Heart left ventricle (tissue), 16 donors: Measurements from ENCODE around the gene MRPS9. TPM values are rescaled to one million over a fixed set of nuclear protein-coding genes. Genes with fewer than 3 reads are reported as not detected.

ENCODE experiments used
- ATAC-seq, 4 donors: fragments of 200-7000 bp; cut with Tn5 transposase; one replicate each; pipeline ENCODE4 v1.9.1; 2020 to 2022; ENCODE audit warnings: moderate library complexity in 4 of 4, mild to moderate bottlenecking in 3 of 4, moderate number of reproducible peaks in 1 of 4
- DNase-seq, 5 donors: peaks; one replicate each; pipeline ENCODE4 v3.0.0-alpha.2; 2020
- H3K27ac ChIP-seq, 12 donors: fragments of 200-600 bp; sonication (generic) in 4 of 12; one replicate each; pipeline versions ENCODE4 v1.5.0 to v1.8.0; 2016 to 2022; ENCODE audit warnings: mild to moderate bottlenecking in 2 of 12
- H3K27me3 ChIP-seq, 9 donors: fragments of 200-600 bp; sonication (generic) in 2 of 9; one replicate each; pipeline versions ENCODE4 v1.5.1 to v1.8.0; 2016 to 2022; ENCODE audit warnings: mild to moderate bottlenecking in 3 of 9
- H3K36me3 ChIP-seq, 9 donors: fragments of 200-600 bp; sonication (generic) in 2 of 9; one replicate each; pipeline versions ENCODE4 v1.5.0 to v1.8.0; 2018 to 2022; ENCODE audit warnings: mild to moderate bottlenecking in 2 of 9
- H3K4me1 ChIP-seq, 12 donors: fragments of 200-600 bp; sonication (generic) in 4 of 12; one replicate each; pipeline versions ENCODE4 v1.5.0 to v1.8.0; 2016 to 2022; ENCODE audit warnings: mild to moderate bottlenecking in 3 of 12
- H3K4me3 ChIP-seq, 12 donors: fragments of 200-600 bp; sonication (generic) in 4 of 12; one replicate each; pipeline versions ENCODE4 v1.5.0 to v1.8.0; 2017 to 2022; ENCODE audit warnings: mild to moderate bottlenecking in 9 of 12, moderate library complexity in 4 of 12
- H3K9me3 ChIP-seq, 12 donors: fragments of 200-600 bp; sonication (generic) in 4 of 12; one replicate each; pipeline versions ENCODE4 v1.5.0 to v1.8.0; 2016 to 2022; ENCODE audit warnings: mild to moderate bottlenecking in 1 of 12
- POLR2A ChIP-seq, 2 donors: fragments of 450-650 bp; IDR thresholded peaks; one replicate each; pipeline ENCODE4 v1.6.1; 2017; ENCODE audit warnings: antibody characterized with exemption in 2 of 2, mild to moderate bottlenecking in 2 of 2, moderate library complexity in 2 of 2
- WGBS, 4 donors: extraction: QIAGEN DNeasy Blood & Tissue Kit in 2 of 4; methylation state at CpG; one replicate each; pipeline versions ENCODE4 v1.1.5 to v1.1.7; 2013 to 2018; 5-methylcytosine and 5-hydroxymethylcytosine counted together
- intact Hi-C, 10 donors: fragments of 100-400 bp; cut with DNase I; formaldehyde crosslinking; loops; one replicate each; pipeline versions ENCODE4 v1.11.1 to v1.14.2; 2022
- polyA plus RNA-seq, 2 donors: library from polyadenylated mRNA; stranded (reverse); fragments of 200-250 nt; gene quantifications; one replicate each; pipeline ENCODE4 v1.2.3, GENCODE V29; 2013
- total RNA-seq, 9 donors: library from RNA; depleted of rRNA in 2 of 9; stranded (reverse); fragments of >200 nt in 2 of 9; fragmentation: NEBNext Ultra II Directional in 3 of 9; extraction: Animal tissue kit (Norgen Biotek cat#: 25700) in 3 of 9; gene quantifications; one replicate each; pipeline versions ENCODE4 v1.1.0 to v1.2.4, GENCODE V29; 2016 to 2023
- TF ChIP-seq, protein P1 (sequence below), 12 donors: fragments of 200-600 bp; sonication (generic) in 4 of 12; IDR thresholded peaks; one replicate each; pipeline versions ENCODE4 v1.5.0 to v1.8.0; 2018 to 2022; ENCODE audit warnings: antibody characterized with exemption in 12 of 12, mild to moderate bottlenecking in 5 of 12
- donor health status: ischemic (EF 13 %, LVEDD 7.1; RV severe dilation, severe dysfunction).
- donor health status: healthy with polysubstance abuse.
- donor health status: DM: no; HTN: yes; CAD: no.
- donor health status: DM: no; HTN: no; CAD: no.
- donor health status: ischemic (EF 25% LVEDD 6.9; RV normal size, moderate dysfunction).
- donor health status: ischemic (EF 25% LVEDD 5.7; RV mildly dilated, moderate dysfunction).
- donor health status: healthy.
- donor health status: DM: yes; HTN: yes; CAD: no.
- donor health status: ischemic (EF 35%, LVEDD 5.7; RV mildly dilated, moderate dysfunction).
- donor health status: nonischemic (EF 11% LVEDD 7.7; RV severe dilation, severe dysfunction).
- donor health status: DM: yes; HTN: yes; CAD: no.
- donor health status: PGD.
- donor health status: ischemic (EF 29% LVEDD 5.4; RV normal size, mild dysfunction).
- donor health status: nonischemic (EF 23%, LVEDD 6.1; RV moderate dilation, normal function).

The MRPS9 gene
- total and polyA plus RNA-seq, 11 donors, result 37.6 to 92.8 (median 63.9) TPM

DNA sequence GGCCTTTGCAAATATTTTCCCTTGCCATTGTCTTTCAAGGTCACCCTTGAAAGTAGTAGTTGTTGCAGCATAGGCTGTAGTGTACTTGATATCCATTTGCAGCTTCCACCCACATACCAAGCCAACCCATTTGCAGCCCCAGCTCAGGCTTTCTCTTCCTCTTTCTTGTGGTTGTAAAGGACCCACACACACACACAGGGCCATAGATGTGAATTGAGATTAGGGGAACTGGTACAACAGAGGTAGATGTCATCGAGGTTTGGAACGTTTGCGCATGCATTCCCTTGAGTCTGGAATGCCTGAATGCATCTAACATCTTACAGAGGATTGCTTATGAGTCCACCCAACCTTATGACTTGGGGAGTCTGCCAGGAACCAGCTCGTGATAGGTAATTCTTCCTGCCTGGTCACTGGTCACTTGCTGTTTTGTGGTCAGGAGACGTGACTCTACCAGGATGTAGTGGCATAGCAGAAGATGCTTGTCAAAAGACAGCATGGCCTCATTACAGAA, 91.9 kb downstream of the MRPS9 start:
- no peaks in the 10 kb centered on the region for H3K36me3 ChIP-seq
- ATAC-seq, result no peak
- no peaks in the 10 kb centered on the region for H3K9me3 ChIP-seq
- H3K4me3 ChIP-seq, result no peak overlapping the region
- peaks cover 0 to 13% (median 0%) of the 10 kb centered on the region in 9 donors for H3K27me3 ChIP-seq
- H3K4me1 ChIP-seq, result no peaks in the 10 kb centered on the region
- DNase-seq, result no peak
- 81 to 93% (median 84%) methylated on average over 5 of the region's 5 CpGs for WGBS, 4 donors
- no peak overlapping the region for H3K27ac ChIP-seq
- TF ChIP-seq, protein P1, sequence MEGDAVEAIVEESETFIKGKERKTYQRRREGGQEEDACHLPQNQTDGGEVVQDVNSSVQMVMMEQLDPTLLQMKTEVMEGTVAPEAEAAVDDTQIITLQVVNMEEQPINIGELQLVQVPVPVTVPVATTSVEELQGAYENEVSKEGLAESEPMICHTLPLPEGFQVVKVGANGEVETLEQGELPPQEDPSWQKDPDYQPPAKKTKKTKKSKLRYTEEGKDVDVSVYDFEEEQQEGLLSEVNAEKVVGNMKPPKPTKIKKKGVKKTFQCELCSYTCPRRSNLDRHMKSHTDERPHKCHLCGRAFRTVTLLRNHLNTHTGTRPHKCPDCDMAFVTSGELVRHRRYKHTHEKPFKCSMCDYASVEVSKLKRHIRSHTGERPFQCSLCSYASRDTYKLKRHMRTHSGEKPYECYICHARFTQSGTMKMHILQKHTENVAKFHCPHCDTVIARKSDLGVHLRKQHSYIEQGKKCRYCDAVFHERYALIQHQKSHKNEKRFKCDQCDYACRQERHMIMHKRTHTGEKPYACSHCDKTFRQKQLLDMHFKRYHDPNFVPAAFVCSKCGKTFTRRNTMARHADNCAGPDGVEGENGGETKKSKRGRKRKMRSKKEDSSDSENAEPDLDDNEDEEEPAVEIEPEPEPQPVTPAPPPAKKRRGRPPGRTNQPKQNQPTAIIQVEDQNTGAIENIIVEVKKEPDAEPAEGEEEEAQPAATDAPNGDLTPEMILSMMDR (IDR thresholded peaks at IDR 0.05), result no peak
- TF ChIP-seq POLR2A (IDR thresholded peaks at IDR 0.05), result no peak
- intact Hi-C loops, result loop anchor here in 1 of 10 donors (2.0 kb wide), 1 partner anchor 21 kb away; no protein-coding TSS in a partner anchor

DNA sequence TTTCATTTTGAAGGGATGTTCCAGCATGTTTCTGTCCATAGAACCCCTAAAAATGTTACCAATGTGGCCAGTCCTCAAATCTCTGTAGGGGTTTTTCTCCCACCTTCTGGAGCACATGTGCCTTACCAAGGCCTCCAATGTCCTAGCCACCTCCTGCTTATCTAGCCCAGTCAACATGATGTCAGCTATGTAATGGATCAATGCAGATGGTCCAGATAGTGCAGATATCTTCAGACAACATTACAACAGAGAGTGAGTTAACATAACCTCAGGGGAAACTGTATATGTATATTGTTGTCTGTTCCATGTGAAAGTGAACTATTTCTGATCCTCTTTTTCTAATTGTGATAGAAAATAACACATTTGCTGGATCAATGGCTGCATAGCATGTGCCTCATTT, 92.7 kb downstream of the MRPS9 start:
- intact Hi-C loops, result no loop called here
- Histone ChIP-seq H3K9me3 (no peaks in the 10 kb centered on the region), H3K36me3 (no peaks in the 10 kb centered on the region), H3K4me3 (no peak overlapping the region), H3K27ac (no peak overlapping the region), H3K27me3 (peaks cover 0 to 12% (median 0%) of the 10 kb centered on the region in 9 donors), H3K4me1 (no peaks in the 10 kb centered on the region)
- TF ChIP-seq, protein P1 (IDR thresholded peaks at IDR 0.05), result no peak
- no peak for TF ChIP-seq POLR2A (IDR thresholded peaks at IDR 0.05)
- DNase-seq (no peak), ATAC-seq (no peak)

DNA sequence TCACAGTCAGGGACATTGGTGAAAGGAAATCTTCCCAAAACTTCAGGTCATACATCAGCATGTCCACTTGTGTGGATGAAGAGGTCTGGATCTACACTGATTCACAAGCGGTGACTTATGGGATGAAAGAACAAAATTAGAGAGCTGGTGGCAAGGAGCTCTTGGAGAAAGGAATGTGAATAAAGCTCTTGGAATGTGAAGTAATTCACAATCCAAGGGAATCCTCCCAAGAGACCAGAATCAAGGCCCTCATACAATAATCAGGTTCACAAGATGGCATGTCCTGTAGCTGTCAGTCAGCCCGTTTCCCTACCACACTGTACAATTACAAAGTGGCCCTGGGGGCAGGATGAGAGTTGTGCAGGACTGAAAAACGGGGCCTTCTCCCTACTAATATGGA, 96.2 kb downstream of the MRPS9 start:
- no peak for TF ChIP-seq POLR2A (IDR thresholded peaks at IDR 0.05)
- TF ChIP-seq, protein P1 (IDR thresholded peaks at IDR 0.05), result no peak
- intact Hi-C loops, result no loop called here
- DNase-seq (no peak), ATAC-seq (no peak)
- Histone ChIP-seq H3K4me1 (no peaks in the 10 kb centered on the region), H3K9me3 (no peaks in the 10 kb centered on the region), H3K36me3 (no peaks in the 10 kb centered on the region), H3K27ac (no peak overlapping the region), H3K4me3 (no peak overlapping the region), H3K27me3 (peaks cover 0 to 2% (median 0%) of the 10 kb centered on the region in 9 donors)
- 65 to 67% (median 66%) methylated on average over 3 of the region's 3 CpGs for WGBS, 4 donors

DNA sequence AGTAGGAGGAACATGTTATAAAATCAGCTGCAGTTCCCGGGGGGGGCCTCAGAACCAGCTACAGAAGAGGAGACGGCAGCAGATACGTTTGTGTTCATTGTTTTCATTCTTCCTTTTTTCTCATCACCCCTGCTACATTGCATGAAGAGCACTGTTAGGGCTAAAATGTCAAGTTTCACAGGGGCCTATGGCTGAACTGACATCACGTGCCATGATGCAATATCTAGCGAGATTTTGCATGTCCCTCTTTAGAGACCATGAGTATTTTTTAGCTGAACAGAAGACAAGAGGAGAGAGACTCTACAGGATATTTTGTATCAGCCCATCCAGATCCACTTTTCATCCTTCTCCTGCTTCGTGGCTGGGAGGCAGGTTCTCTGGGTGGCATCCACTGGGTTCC, 97.6 kb downstream of the MRPS9 start:
- WGBS, 4 donors, result 75 to 91% (median 80%) methylated on average over 6 of the region's 6 CpGs
- ATAC-seq (no peak), DNase-seq (no peak)
- Histone ChIP-seq H3K4me1 (no peaks in the 10 kb centered on the region), H3K9me3 (no peaks in the 10 kb centered on the region), H3K4me3 (no peak overlapping the region), H3K27me3 (peaks cover 0 to 4% (median 0%) of the 10 kb centered on the region in 9 donors), H3K27ac (no peak overlapping the region), H3K36me3 (no peaks in the 10 kb centered on the region)
- intact Hi-C loops, result no loop called here
- TF ChIP-seq POLR2A (IDR thresholded peaks at IDR 0.05), result no peak
- TF ChIP-seq, protein P1 (IDR thresholded peaks at IDR 0.05), result no peak
